NOMO-1 treated with DMSO at 0.1 percent for 48 hours (cell line): ENCODE data around the gene B4GALT2.

Source experiments
- DNase-seq: peaks from one replicate; lab custom pipeline; 2025; ENCODE audit not compliant: unreplicated experiment; lab: John Stamatoyannopoulos, UW

The B4GALT2 gene

GRCh38 chr1:44025816-44026215 is 46.8 kb downstream of the B4GALT2 start:
- no peak for DNase-seq

DNA sequence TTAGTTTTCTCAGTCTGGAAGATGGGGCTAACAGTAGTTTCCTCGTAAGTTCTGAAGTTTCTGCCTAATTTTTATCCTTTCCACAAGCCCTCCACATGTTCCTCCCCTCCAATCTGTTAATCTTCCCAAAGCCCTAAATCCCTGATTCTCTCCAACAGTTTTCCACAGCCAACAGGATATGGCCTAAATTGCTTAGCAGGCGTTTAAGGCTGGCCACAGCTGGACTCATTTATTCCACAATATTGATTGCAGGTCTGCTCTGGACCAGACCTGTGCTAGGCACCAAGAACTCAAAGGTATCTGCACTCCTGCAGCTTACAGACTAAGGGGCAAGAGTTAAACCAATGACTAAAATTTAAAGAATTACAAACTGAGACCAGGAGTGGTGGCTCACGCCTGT is 48.3 kb downstream of the B4GALT2 start:
- DNase-seq = no peak

DNA sequence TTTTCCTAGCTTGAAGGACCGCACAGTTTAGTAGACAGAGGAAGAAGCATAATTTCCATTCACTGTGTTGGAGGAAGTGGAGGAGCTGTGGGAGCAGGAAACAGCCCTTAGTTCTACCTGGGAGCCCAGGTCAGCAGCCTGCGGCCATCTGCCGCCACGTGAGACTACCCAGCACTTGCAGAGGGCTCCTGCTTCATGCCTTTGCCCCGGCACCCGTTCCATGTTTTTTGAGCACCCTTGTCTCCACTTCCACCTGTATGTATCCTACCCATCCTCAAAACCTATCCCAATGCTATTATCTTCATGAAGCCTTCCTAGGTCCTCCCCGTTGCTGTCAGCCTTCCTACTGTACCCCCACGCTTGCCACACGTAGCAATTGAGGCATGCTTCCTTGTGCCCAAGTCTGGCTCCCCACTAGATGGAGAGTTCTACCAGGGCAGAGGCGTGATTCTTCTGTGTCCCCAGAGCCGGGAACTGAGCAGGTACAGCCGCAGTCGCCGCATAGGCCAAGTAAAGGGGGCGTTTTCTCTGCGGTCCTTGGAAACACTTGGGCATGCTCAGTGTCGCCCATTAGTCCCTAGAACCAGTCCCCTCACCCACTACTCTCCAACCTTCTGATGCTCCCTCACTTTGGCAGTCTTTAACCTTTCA is 50.4 kb downstream of the B4GALT2 start:
- no peak for DNase-seq

GRCh38 chr1:44029911-44030604 is 51.0 kb downstream of the B4GALT2 start:
- DNase-seq = peak; percentile 89

- DNase-seq = peak; percentile 37
Measured at GRCh38 chr1:44030605-44031251, 51.7 kb downstream of the B4GALT2 start.

DNA sequence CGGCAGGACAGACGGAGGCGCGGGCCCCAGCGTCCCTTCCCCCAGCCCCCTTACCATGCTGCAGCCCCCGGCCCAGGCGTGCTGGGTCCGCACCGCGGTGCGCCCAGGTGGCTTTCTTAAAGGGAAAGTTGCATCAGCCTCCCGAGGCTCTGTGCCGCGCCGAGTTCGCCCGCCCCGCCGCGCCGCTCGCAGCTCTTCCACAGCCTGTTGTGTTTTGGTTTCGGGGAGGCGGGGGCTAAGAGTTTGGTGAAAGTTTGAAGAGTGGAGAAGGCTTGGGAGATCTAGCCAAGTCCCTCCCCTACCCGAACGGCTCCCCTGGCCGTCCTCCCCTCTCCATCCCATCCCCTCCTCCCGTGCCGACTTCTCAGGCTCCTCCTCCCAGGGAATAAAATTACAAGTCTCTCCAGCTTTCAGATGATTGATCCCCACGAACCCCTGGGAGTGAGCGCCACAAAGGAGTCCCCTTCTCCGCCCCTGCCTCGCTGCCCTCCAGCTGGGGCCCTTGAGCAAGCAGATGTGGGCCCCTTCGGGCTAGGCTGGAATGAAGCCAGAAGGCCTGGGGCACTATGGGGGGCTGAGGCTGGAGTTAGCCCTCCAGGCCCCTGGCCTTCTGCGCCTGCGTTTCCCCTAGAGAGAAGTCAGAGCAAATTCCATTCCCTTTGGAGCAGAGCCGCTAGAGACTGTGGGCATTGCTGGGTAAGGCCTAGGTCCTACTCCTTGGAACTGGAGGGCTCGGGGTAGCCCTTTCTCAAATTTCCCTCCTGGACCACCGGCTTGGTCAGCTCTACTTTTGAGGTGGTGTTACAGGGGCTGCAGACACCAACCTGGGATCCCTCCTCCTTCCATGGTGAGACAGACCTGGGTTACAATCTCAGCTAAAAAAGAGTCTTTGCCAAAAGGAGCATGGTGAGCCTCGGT is 52.5 kb downstream of the B4GALT2 start, which contains the start of gene SLC6A9:
TSS of gene SLC6A9 (minus strand) at position 211 of the 918 bp plus-strand sequence. CDS start 7,185 bp downstream, outside the sequence.
- no peak for DNase-seq

DNA sequence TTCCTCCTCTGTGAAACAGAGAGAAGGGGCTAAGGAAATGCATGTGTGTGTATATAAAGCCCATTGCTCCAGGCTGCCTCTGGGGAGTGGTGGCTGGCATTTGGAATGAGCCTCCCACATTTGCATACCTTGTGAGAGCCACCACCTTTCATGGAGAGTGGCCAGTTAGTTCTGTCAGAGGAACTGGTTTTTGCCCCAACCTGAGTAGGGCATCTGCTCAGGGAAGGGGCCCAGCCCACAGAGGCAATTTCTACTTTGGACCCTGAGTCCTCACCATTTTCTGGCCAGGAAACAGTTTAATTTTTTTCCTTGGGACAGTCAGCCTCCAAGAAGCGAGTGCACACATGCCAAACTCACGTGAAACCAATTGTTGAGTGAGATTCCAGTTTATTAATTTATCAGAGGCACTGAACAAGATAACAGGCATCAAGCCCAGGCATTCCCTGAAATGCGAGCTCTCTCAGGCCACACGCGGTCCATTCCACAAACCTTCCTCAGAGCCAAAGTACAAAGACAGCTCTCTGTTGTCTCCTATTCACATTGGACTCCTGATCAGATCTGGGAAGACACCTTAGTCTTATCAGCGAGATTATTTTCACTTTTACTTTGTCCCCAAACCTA is 53.3 kb downstream of the B4GALT2 start:
- no peak for DNase-seq

- DNase-seq = no peak
Measured at GRCh38 chr1:44033041-44033575, 54.1 kb downstream of the B4GALT2 start.

DNA sequence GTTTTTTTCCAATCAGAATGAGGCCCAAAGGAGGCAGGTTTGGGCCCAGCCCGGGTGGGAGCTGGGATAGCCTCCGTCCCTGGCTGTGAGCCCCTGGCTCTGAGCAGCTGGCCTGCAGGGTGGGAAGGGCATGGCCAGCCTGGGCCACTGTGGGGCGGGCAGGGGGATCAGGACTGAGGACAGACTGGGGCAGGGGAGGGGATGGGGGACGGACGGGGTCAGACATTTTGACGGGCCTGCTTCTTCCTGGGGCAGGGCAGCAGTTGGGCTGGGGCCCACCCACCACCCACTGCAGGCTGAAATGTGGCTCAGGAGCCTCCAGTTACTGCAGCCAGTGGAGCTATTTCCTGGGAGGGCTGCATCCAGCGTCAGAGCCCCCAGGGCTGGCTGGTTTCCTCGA is 54.7 kb downstream of the B4GALT2 start:
- DNase-seq = no peak

GRCh38 chr1:44034423-44034822 is 55.4 kb downstream of the B4GALT2 start:
- no peak for DNase-seq

DNA sequence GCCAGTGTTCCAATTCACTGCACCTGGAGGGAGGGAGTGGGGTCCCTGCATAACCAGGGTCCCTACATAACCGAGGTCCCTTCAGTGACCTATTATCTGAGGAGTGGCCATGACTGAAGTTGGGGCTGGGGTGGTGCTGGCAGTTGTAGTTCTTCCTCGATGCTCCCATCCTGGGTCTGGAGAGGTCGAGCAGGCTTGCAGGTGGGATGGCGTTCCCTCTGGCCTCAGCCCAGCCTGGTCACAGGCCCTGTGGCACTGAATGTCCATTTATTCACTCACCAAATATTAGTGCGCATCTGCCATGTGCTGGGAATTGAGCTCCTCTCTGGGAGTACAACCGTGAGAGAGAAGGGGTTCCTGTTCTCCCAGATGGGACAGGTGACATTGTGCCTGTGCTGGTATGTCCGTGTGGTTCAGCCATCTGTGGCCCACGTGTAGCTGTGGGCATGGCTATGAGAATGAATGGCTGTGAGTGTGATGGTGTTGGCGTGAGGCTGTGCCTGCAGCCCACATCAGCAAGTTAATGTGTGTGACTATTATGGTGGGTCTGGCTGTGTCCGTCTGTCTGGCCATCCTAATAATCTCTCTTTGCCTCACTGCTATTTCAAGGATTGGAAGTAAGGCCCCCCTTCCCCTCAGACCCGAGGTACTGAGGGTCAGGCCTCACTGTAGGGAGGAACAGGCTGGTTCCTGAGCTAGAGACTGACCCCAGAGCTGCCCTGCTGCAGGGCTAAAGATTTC is 56.1 kb downstream of the B4GALT2 start:
- DNase-seq = no peak

DNA sequence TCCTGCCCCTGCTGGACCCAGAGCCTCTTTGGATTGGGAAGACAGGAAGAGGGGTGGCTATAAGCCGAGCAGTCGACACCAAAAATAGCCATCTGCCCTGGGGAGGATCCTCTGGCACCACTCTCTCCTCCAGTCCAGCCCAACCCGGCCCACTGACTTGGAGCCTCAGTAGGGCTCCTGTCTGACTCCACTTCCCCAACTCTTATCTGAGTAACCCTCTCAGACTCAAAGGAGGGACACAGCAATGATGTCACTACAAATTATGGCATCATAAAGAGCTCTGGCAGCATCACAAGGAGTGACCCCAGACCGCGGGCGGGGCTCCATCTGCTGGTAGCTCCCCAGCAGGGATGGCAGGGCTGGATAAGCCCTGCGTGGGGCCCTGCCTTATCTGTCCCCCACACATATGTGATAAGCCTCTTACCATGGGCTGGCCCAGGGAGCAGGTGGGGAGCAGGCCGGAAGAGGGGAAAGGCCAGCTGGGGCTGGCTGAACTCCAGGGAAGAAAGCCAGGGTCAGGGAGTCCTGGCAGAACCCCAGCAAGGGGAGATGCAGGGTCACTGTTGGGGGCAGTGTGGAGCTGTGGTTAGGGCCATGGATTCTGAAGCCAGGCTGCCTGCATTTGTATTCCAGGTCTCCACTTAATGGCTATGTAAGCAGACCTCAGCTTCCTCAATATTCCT is 56.9 kb downstream of the B4GALT2 start:
- DNase-seq = no peak

DNA sequence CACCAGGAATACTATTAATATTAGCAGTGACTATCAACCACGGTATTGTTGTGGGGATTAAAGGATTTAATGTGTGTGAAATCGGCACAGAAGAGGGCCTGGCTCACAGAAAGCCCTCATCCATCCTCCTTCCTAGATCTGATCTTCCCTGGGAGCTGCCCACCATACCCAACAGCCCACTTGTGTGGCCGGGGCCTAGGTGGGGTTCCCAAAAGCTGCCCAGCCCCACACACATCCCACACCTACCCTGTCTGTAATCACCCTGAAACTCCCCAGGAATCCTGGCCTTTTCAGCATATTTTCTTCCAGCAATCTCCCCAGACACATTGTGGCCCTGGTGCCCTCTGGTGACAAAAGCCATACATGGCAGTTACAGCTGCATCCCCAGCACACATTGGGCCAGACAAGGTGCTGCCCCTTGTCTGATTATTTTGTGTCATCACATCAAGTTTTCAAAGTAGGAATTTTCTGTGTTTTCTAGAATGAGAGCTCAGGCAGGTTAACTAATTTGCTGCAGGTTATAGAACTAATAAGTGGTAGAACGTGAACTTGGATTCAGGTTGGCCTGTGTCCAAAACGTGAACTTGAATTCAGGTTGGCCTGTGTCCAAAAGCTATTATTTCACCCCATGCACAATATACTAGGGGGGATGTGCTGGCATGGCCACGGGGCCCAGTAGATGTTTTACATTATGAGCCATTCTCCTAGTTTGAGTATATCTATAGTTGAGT is 57.6 kb downstream of the B4GALT2 start:
- peak; percentile 37 for DNase-seq

DNA sequence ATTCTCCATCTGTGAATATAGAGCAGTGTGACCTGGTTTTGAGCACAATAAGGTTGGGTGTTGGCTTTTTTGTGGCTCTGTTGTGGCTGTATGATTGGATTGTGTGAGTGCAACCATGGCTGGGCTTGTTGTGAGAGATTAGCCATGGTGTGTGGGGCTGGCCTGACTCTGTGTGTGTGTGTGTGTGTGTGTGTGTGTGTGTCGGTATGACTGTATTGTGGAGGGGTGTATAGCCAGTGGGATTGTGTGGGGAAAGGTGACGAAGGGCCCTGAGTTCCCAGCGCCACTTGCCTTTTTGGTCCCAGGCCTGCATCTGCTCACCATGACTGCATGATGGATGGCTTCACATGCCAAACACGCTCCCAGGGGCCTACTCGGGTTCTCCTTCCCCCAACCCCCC is 58.1 kb downstream of the B4GALT2 start:
- no peak for DNase-seq

- no peak for DNase-seq
Measured at GRCh38 chr1:44038876-44039657, 60.1 kb downstream of the B4GALT2 start.

DNA sequence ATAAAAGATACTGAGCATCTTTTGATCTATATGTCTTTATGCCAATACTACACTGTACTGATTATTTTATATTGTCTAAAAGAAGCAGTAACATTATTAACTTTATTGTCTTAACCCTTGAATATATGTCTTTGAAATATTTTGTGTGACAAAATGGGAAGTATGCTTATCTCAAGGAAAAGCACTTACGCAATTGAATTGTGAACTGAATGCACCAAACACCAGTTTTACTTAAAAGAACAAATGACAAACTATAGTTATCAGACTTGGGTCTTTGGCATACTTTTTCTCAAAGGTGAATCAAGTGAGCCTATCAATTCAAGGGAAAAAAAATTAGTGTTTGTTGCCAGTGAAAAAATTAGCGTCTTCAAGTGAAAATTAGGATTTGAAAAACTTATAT is 61.4 kb downstream of the B4GALT2 start:
- DNase-seq = peak; percentile 35
